CD4-positive, alpha-beta T cell treated with Interleukin-6 at 100 ng/mL for 8 hours (primary cell): ENCODE results near the gene KLHDC7B.
A peak's percentile ranks its signal among the peaks of the same experiment; 100 is the strongest.

Experiments
- DNase-seq: peaks from one replicate; pipeline ENCODE4 v3.0.0-alpha.2; 2020; ENCODE audit warnings: mixed read lengths, low spot score

KLHDC7B gene

GRCh38 chr22:50548040-50548920, 2.6 kb downstream of the KLHDC7B start:
- peak; percentile 58 for DNase-seq

- DNase-seq, result no peak
These were observed 3.5 kb downstream of the KLHDC7B start for GRCh38 chr22:50548921-50549790.

- no peak for DNase-seq
These were observed 4.7 kb downstream of the KLHDC7B start for GRCh38 chr22:50550395-50550794.

- no peak for DNase-seq
These were observed 5.6 kb downstream of the KLHDC7B start for GRCh38 chr22:50551160-50551752.

- DNase-seq, result no peak
These were observed 7.6 kb downstream of the KLHDC7B start for GRCh38 chr22:50553310-50553709.

- no peak for DNase-seq
These were observed 11.0 kb downstream of the KLHDC7B start for GRCh38 chr22:50556703-50557102.

- no peak for DNase-seq
These were observed 14.3 kb downstream of the KLHDC7B start for GRCh38 chr22:50560034-50560433.

- no peak for DNase-seq
These were observed 16.0 kb downstream of the KLHDC7B start for GRCh38 chr22:50561401-50562358.

GRCh38 chr22:50562523-50563412, 17.1 kb downstream of the KLHDC7B start, which contains the start of gene SYCE3:
Gene SYCE3 (minus strand): TSS chr22:50562919. CDS start chr22:50556405, 6,514 bp downstream.
- DNase-seq, result peak; percentile 95

GRCh38 chr22:50563413-50564160, 17.9 kb downstream of the KLHDC7B start:
- DNase-seq, result no peak

- no peak for DNase-seq
These were observed 18.6 kb downstream of the KLHDC7B start for GRCh38 chr22:50564289-50564688.

- no peak for DNase-seq
These were observed 22.1 kb downstream of the KLHDC7B start for GRCh38 chr22:50567721-50568252.

GRCh38 chr22:50568626-50569025, 22.9 kb downstream of the KLHDC7B start:
- no peak for DNase-seq

GRCh38 chr22:50569041-50569459, 23.4 kb downstream of the KLHDC7B start:
- DNase-seq, result no peak

GRCh38 chr22:50569896-50570535, 24.3 kb downstream of the KLHDC7B start:
- no peak for DNase-seq

GRCh38 chr22:50570861-50571260, 25.2 kb downstream of the KLHDC7B start:
- DNase-seq, result no peak

- DNase-seq, result no peak
These were observed 25.8 kb downstream of the KLHDC7B start for GRCh38 chr22:50571264-50572175.

- DNase-seq, result no peak
These were observed 27.3 kb downstream of the KLHDC7B start for GRCh38 chr22:50572965-50573364.
